Glutamatergic neuron (in vitro differentiated cells): ENCODE data around the gene CCDC24. TPM values are rescaled to one million over a fixed set of nuclear protein-coding genes. Genes with fewer than 3 reads are reported as not detected.

Experiments
- DNase-seq: peaks from one replicate; pipeline ENCODE4 v3.0.0; 2022
- H3K27ac Mint-ChIP-seq: one replicate; pipeline ENCODE4 v1.8.0; 2020; ENCODE audit warnings: mild to moderate bottlenecking, mixed read lengths, inconsistent platforms; ENCODE audit not compliant: unreplicated experiment
- H3K27me3 Mint-ChIP-seq: one replicate; pipeline ENCODE4 v1.8.0; 2020; ENCODE audit warnings: mild to moderate bottlenecking, moderate library complexity, mixed read lengths, inconsistent platforms; ENCODE audit not compliant: unreplicated experiment
- H3K36me3 Mint-ChIP-seq: one replicate; pipeline ENCODE4 v1.8.0; 2020; ENCODE audit warnings: mild to moderate bottlenecking, mixed read lengths, inconsistent platforms; ENCODE audit not compliant: unreplicated experiment
- H3K4me1 Mint-ChIP-seq: one replicate; pipeline ENCODE4 v1.8.0; 2020; ENCODE audit warnings: mild to moderate bottlenecking, low read depth, mixed read lengths, inconsistent platforms; ENCODE audit not compliant: unreplicated experiment
- H3K4me3 Mint-ChIP-seq: one replicate; pipeline ENCODE4 v1.8.0; 2020; ENCODE audit warnings: mild to moderate bottlenecking, mixed read lengths, inconsistent platforms; ENCODE audit not compliant: unreplicated experiment
- H3K9me3 Mint-ChIP-seq: one replicate; pipeline ENCODE4 v1.8.0; 2020; ENCODE audit warnings: mild to moderate bottlenecking, moderate library complexity, mixed read lengths, inconsistent platforms; ENCODE audit not compliant: unreplicated experiment
- total RNA-seq: library from RNA; stranded (reverse); fragmentation: NEBNext Ultra II Directional; extraction: Animal tissue kit (Norgen Biotek cat#: 25700); gene quantifications from one replicate; pipeline ENCODE4 v1.2.1, GENCODE V29; 2021; ENCODE audit not compliant: unreplicated experiment
- TF ChIP-seq, protein P1 (sequence below): fragments of 200-600 bp; sonication (generic); IDR thresholded peaks from one replicate; pipeline ENCODE4 v1.5.0; 2021; ENCODE audit not compliant: partially characterized antibody, unreplicated experiment

The CCDC24 gene
- total RNA-seq, 1 donor from 2014 or later = 6.3 TPM

DNA sequence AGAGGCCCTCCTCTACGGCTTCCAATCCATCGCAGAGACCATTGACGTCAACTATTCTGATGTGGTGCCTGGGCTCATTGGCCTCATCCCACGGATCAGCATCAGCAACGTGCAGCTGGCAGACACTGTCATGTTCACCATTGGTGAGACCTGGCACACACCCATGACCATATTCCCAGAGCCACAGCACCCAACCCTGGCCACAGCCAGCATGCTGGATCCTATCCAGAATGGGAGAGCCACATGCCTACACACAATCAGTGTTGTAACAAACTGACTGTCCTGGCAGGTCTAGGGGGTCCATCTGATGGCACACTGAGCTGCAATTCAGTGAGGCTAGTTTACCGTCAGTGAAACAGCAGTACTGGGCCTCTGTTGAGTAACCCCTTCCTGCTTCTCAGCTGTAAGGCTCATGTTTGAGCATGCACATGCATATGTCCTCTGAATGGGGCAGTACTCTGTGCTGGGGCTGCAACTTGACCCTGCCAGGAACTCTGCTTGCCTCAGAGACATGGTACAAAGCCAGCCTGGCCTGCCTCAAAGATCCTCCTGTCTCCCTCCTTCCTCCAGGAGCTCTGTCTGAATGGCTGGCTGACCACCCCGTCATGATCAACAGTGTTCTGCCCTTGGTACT is 33.9 kb upstream of the CCDC24 start:
- Mint-ChIP-seq H3K27me3 (peaks cover 1% of the 10 kb centered on the region), H3K9me3 (peaks cover 2% of the 10 kb centered on the region), H3K27ac (no peak overlapping the region), H3K4me3 (no peak overlapping the region), H3K4me1 (no peaks in the 10 kb centered on the region), H3K36me3 (no peaks in the 10 kb centered on the region)
- no peak for DNase-seq
- TF ChIP-seq, protein P1, sequence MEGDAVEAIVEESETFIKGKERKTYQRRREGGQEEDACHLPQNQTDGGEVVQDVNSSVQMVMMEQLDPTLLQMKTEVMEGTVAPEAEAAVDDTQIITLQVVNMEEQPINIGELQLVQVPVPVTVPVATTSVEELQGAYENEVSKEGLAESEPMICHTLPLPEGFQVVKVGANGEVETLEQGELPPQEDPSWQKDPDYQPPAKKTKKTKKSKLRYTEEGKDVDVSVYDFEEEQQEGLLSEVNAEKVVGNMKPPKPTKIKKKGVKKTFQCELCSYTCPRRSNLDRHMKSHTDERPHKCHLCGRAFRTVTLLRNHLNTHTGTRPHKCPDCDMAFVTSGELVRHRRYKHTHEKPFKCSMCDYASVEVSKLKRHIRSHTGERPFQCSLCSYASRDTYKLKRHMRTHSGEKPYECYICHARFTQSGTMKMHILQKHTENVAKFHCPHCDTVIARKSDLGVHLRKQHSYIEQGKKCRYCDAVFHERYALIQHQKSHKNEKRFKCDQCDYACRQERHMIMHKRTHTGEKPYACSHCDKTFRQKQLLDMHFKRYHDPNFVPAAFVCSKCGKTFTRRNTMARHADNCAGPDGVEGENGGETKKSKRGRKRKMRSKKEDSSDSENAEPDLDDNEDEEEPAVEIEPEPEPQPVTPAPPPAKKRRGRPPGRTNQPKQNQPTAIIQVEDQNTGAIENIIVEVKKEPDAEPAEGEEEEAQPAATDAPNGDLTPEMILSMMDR = no peak

DNA sequence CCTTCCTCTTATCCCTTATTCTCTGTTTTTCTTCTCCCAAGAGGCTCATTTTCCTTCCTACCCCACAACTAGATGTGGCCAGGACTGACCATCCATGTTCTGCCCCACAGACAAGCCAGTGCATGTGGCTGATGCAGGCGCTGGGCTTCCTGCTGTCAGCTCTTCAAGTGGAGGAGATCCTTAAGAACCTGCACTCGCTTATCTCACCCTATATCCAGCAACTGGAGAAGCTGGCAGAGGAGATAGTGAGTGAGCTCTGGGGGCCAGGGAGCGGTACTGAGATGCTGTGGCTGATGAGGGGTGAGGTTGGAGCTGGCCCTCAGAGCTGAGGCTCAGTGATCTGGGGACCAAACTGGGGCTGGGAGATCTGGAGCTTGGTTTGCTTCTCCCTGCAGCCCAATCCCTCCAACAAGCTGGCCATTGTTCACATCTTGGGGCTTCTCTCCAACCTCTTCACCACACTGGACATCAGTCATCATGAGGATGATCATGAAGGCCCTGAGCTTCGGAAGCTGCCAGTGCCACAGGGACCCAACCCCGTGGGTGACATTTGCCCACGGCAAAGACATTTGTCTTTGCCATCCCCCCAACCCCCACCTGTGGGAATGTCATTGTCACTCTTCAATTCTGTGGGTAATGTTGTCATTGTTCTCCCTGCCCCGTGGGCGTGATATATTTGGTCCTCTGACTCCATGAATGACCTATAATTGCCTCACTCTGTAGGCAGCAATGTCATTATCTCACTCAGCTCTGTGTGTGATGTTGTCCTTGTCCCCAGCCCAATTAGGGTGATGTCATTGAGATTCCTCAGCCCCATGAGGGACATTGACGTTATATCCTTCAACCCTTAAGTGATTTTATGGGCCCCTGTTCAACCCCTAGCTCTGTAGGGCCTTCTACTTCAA is 32.8 kb upstream of the CCDC24 start:
- no peaks in the 10 kb centered on the region for H3K4me1 Mint-ChIP-seq
- no peak for DNase-seq
- no peaks in the 10 kb centered on the region for H3K36me3 Mint-ChIP-seq
- H3K27ac Mint-ChIP-seq = no peak overlapping the region
- peaks cover 2% of the 10 kb centered on the region for H3K9me3 Mint-ChIP-seq
- H3K27me3 Mint-ChIP-seq = peaks cover 1% of the 10 kb centered on the region
- TF ChIP-seq, protein P1 = no peak
- no peak overlapping the region for H3K4me3 Mint-ChIP-seq

DNA sequence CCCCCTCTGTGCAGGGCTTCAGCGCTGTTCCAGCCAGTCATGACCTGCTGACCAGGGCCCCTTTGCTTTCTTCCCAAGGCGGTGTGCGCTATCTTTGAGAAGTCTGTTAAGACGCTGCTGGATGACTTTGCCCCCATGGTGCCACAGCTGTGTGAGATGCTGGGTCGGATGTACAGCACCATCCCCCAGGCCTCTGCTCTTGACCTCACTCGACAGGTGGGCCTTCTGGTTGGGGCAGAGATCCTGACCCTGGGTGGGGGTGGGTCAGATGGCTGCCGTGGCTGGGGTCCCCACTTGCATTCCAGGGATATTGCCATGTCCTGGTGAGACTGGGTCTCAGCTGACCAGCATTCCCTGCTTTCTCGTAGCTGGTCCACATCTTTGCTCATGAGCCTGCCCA is 30.6 kb upstream of the CCDC24 start:
- H3K27ac Mint-ChIP-seq = no peak overlapping the region
- no peaks in the 10 kb centered on the region for H3K36me3 Mint-ChIP-seq
- no peak for DNase-seq
- no peak overlapping the region for H3K4me3 Mint-ChIP-seq
- H3K27me3 Mint-ChIP-seq = peaks cover 1% of the 10 kb centered on the region
- no peaks in the 10 kb centered on the region for H3K4me1 Mint-ChIP-seq
- H3K9me3 Mint-ChIP-seq = peaks cover 2% of the 10 kb centered on the region
- TF ChIP-seq, protein P1 = no peak

DNA sequence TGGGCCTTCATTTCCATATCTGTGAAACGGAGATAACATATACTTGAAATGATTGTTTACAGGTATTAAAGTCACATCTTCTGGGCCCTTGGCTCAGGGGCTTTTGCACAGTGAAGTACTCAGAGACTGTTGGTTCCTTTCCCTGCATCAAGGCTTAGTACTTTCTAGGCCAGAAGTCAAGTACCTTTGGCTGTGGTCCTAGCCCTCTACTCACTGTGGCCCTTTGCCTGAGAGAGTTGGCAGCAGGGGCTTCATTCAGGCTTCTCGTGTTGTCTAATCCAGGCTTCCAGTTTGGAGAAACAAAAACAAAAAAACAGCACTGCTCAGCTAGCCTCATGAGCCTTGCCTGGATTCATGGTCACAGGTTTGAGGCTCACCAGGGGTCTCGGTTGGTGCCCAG is 29.7 kb upstream of the CCDC24 start:
- H3K4me3 Mint-ChIP-seq = no peak overlapping the region
- H3K27ac Mint-ChIP-seq = no peak overlapping the region
- no peaks in the 10 kb centered on the region for H3K4me1 Mint-ChIP-seq
- peaks cover 1% of the 10 kb centered on the region for H3K27me3 Mint-ChIP-seq
- DNase-seq = no peak
- peaks cover 2% of the 10 kb centered on the region for H3K9me3 Mint-ChIP-seq
- TF ChIP-seq, protein P1 = no peak
- no peaks in the 10 kb centered on the region for H3K36me3 Mint-ChIP-seq

DNA sequence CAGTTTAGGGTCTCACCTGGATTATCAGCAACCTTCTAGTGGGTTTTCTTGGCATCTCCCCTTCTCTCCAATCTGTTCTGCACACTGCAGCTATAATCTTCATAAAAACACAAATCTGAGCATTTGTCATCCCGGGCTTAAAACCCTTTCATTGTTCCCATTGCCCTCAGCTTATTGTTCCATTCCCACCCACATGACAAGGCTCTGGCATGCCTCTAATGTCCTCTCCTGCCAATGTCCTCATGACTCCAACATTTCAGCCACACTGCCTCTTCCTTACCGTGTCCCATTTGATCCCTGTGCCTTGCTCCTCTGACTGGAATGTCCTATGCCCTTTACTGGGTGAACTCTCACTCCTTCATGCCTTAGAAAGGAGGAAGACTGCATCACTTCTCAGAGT is 29.1 kb upstream of the CCDC24 start:
- H3K36me3 Mint-ChIP-seq = no peaks in the 10 kb centered on the region
- peaks cover 3% of the 10 kb centered on the region for H3K9me3 Mint-ChIP-seq
- TF ChIP-seq, protein P1 = no peak
- no peak for DNase-seq
- peaks cover under 1% of the 10 kb centered on the region for H3K27me3 Mint-ChIP-seq
- no peak overlapping the region for H3K27ac Mint-ChIP-seq
- H3K4me1 Mint-ChIP-seq = no peaks in the 10 kb centered on the region
- H3K4me3 Mint-ChIP-seq = no peak overlapping the region
